ENCODE data around the gene FKBP8.
A peak's percentile ranks its signal among the peaks of the same experiment; 100 is the strongest.

FKBP8 gene

DNA sequence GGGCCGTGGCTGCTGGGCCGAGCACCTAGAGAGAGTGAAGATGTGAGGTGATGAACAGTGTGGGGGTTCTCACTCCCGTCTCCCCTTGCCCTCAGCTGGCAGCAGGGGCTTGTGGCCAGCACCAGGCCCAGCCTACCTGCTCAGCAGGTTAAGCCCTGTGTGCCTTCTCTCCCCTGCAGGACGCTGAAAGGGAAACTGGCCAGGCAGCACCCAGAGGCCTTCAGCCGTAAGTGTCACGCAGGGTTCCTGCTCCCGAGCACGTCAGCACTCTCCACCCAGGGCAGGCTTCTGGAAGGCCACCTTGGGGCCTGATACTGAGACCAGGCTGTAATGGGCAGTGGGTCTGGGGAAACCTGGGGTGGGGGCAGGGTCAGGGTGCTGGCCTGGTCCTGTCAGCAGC, 23.6 kb upstream of the FKBP8 start:
- Histone ChIP-seq H3K27me3 (ENCODE audit: low read depth, low read length) (no peaks in the 10 kb centered on the region), H3K4me3 (ENCODE audit: low read length) (no peak overlapping the region), H3K4me2 (ENCODE audit: low read length) (no peak overlapping the region), H3K9ac (ENCODE audit: low read length) (no peak overlapping the region), H3K27ac (ENCODE audit: low read length) (no peak overlapping the region), H3K4me1 (ENCODE audit: low read length) (peaks cover 3% of the 10 kb centered on the region; the same call in 1 of the 2 replicates), H4K20me1 (ENCODE audit: insufficient read depth, low read length) (no peaks in the 10 kb centered on the region), H3K79me2 (ENCODE audit: low read length) (peaks cover 4% of the 10 kb centered on the region), H3K9me3 (ENCODE audit: insufficient read depth, low read length) (no peaks in the 10 kb centered on the region), H3K36me3 (replicated peaks; ENCODE audit: low read depth, low read length) (peaks cover 38% of the 10 kb centered on the region), H2AFZ (ENCODE audit: low read depth, low read length) (no peak overlapping the region)
- TF ChIP-seq, protein P1, sequence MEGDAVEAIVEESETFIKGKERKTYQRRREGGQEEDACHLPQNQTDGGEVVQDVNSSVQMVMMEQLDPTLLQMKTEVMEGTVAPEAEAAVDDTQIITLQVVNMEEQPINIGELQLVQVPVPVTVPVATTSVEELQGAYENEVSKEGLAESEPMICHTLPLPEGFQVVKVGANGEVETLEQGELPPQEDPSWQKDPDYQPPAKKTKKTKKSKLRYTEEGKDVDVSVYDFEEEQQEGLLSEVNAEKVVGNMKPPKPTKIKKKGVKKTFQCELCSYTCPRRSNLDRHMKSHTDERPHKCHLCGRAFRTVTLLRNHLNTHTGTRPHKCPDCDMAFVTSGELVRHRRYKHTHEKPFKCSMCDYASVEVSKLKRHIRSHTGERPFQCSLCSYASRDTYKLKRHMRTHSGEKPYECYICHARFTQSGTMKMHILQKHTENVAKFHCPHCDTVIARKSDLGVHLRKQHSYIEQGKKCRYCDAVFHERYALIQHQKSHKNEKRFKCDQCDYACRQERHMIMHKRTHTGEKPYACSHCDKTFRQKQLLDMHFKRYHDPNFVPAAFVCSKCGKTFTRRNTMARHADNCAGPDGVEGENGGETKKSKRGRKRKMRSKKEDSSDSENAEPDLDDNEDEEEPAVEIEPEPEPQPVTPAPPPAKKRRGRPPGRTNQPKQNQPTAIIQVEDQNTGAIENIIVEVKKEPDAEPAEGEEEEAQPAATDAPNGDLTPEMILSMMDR (IDR thresholded peaks at IDR 0.05; ENCODE audit: low read depth, low read length) = no peak
- TF ChIP-seq EZH2phosphoT487 (IDR thresholded peaks at IDR 0.05; ENCODE audit: low read depth) = no peak

DNA sequence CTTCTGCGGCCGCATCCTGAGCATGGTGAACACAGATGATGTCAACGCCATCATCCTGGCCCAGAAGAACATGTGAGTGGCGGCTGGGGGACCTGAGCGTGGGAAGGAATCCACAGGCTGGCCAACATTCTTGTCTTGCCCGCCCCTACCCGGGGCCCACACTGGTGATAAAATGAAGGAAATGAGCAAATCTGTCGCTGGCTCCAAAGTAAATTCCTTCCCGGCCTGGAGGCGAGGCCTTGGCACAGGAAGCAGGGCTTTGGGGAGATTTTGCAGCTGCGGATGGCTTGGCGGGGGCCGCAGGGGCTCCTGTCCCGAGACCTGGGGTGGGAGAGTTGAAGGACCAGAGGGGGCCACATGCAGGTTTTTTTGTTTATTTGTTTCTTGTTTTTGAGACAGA, 18.7 kb upstream of the FKBP8 start:
- Histone ChIP-seq H3K27me3 (ENCODE audit: low read depth, low read length) (no peaks in the 10 kb centered on the region), H3K79me2 (ENCODE audit: low read length) (peaks cover 37% of the 10 kb centered on the region), H4K20me1 (ENCODE audit: insufficient read depth, low read length) (no peaks in the 10 kb centered on the region), H3K9me3 (ENCODE audit: insufficient read depth, low read length) (no peaks in the 10 kb centered on the region), H3K36me3 (replicated peaks; ENCODE audit: low read depth, low read length) (peaks cover 26% of the 10 kb centered on the region), H2AFZ (ENCODE audit: low read depth, low read length) (no peak overlapping the region), H3K4me1 (ENCODE audit: low read length) (peaks cover 11% of the 10 kb centered on the region), H3K4me2 (ENCODE audit: low read length) (no peak overlapping the region), H3K27ac (ENCODE audit: low read length) (no peak overlapping the region), H3K4me3 (ENCODE audit: low read length) (no peak overlapping the region), H3K9ac (ENCODE audit: low read length) (no peak overlapping the region)
- no peak for TF ChIP-seq EZH2phosphoT487 (IDR thresholded peaks at IDR 0.05; ENCODE audit: low read depth)
- TF ChIP-seq, protein P1 (IDR thresholded peaks at IDR 0.05; ENCODE audit: low read depth, low read length) = no peak

DNA sequence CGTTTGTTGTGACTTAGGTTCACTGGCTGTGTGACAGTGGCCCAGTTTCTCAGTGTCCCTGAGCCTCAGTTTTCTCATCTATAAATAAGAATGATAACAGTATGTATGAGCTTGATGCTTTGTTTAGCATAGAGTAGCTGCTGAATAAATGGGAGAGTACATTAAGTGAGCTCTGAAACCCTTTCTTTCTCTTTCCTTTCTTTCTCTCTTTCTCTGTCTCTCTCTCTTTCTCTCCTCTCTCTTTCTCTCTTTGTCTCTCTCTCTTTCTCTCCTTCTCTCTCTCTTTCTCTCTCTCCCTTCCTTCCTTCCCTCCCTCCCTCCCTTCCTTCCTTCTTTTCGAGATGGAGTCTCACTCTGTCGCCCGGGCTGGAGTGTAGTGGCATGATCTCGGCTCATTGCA, 16.3 kb upstream of the FKBP8 start:
- Histone ChIP-seq H3K27me3 (ENCODE audit: low read depth, low read length) (no peaks in the 10 kb centered on the region), H3K4me1 (ENCODE audit: low read length) (peaks cover 17% of the 10 kb centered on the region), H3K27ac (ENCODE audit: low read length) (no peak overlapping the region), H3K4me2 (ENCODE audit: low read length) (peak overlapping the region; percentile 85), H3K9me3 (ENCODE audit: insufficient read depth, low read length) (no peaks in the 10 kb centered on the region), H4K20me1 (ENCODE audit: insufficient read depth, low read length) (no peaks in the 10 kb centered on the region), H3K79me2 (ENCODE audit: low read length) (peaks cover 37% of the 10 kb centered on the region), H3K36me3 (replicated peaks; ENCODE audit: low read depth, low read length) (peaks cover 18% of the 10 kb centered on the region), H3K9ac (ENCODE audit: low read length) (no peak overlapping the region), H3K4me3 (ENCODE audit: low read length) (no peak overlapping the region), H2AFZ (ENCODE audit: low read depth, low read length) (no peak overlapping the region)
- TF ChIP-seq, protein P1 (IDR thresholded peaks at IDR 0.05; ENCODE audit: low read depth, low read length) = no peak
- no peak for TF ChIP-seq EZH2phosphoT487 (IDR thresholded peaks at IDR 0.05; ENCODE audit: low read depth)

DNA sequence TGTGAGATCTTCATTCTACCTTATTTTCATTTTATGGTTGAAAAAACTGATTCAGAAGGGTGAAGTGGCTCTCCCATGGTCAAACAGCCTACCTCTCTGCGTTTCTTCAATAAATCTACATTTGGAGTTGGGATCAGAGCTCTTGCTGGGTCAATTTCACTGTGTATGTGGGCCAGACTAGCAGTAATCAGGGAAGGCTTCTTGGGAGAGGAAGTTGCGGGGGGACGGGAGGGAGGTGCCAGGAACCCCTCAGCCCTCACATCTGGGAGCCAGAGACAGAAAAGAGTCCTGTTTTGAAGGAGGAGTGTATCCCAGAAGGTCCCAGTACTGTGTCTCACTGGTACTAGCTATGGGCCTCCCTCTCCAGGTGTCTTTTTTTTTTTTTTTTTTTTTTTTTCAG, 15.2 kb upstream of the FKBP8 start:
- peak overlapping the region; percentile 85 for H3K4me2 ChIP-seq (ENCODE audit: low read length)
- peaks cover 17% of the 10 kb centered on the region for H3K4me1 ChIP-seq (ENCODE audit: low read length)
- peaks cover 37% of the 10 kb centered on the region for H3K79me2 ChIP-seq (ENCODE audit: low read length)
- H3K9me3 ChIP-seq (ENCODE audit: insufficient read depth, low read length) = no peaks in the 10 kb centered on the region
- H3K27ac ChIP-seq (ENCODE audit: low read length) = peak overlapping the region; percentile 61
- TF ChIP-seq, protein P1 (IDR thresholded peaks at IDR 0.05; ENCODE audit: low read depth, low read length) = no peak
- no peak for TF ChIP-seq EZH2phosphoT487 (IDR thresholded peaks at IDR 0.05; ENCODE audit: low read depth)
- peaks cover 15% of the 10 kb centered on the region for H3K36me3 ChIP-seq (replicated peaks; ENCODE audit: low read depth, low read length)
- H2AFZ ChIP-seq (ENCODE audit: low read depth, low read length) = no peak overlapping the region
- H3K4me3 ChIP-seq (ENCODE audit: low read length) = peak overlapping the region; percentile 89
- H4K20me1 ChIP-seq (ENCODE audit: insufficient read depth, low read length) = no peaks in the 10 kb centered on the region
- H3K27me3 ChIP-seq (ENCODE audit: low read depth, low read length) = no peaks in the 10 kb centered on the region
- peak overlapping the region; percentile 96 for H3K9ac ChIP-seq (ENCODE audit: low read length)
